Activated CD8-positive, alpha-beta memory T cell treated with anti-CD3 and anti-CD28 coated beads, Interleukin-2, amount 50 U/mL, for 1 hour (primary cell): ENCODE data around the gene VARS2.

ENCODE experiments used
- DNase-seq: peaks from one replicate; pipeline ENCODE4 v3.0.0-alpha.2; 2020; ENCODE audit errors: extremely low read depth

The VARS2 gene

DNA sequence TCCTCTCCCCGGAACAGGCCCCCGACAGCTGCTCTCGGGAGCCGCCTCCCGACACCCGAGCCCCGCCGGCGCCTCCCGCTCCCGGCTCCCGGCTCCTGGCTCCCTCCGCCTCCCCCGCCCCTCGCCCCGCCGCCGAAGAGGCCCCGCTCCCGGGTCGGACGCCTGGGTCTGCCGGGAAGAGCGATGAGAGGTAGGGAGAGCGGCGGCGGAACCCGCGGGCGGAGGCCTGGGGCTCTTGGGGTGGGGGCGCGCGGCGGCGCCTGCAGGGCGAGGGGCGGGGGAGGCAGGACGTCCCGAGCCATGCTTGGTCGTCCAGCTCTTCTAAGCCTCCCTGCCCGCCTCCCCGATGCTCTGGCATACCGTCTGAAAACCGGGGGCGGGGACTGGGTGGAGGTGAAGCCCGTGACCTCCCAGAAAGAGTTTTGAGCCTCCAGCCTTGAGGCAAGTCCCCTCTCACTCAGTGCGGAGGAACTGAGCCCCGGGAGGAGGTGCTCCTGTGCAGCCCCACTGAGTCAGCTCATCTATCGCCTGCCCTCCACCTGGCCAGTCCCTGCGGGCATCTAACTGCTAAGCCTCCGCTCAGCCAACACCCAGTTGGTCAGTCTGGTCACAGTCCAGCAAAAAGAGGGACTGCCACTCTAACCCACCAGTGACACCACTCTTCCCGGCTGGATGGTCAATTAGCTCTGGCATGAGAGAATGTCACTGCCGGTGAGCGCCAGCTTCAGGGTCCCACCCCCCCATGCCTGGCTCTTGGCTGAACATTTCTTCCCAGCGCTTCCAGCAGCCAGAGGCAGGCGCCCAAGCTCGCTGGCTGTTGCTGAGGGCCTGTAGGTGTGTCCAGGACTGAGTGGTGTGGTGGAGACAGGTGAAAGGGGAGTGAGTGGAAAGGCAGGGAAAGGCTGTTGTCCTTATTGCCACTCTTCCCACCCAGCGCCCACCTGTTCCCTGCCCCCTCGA lies 29.2 kb upstream of the VARS2 start:
- DNase-seq = no peak

DNA sequence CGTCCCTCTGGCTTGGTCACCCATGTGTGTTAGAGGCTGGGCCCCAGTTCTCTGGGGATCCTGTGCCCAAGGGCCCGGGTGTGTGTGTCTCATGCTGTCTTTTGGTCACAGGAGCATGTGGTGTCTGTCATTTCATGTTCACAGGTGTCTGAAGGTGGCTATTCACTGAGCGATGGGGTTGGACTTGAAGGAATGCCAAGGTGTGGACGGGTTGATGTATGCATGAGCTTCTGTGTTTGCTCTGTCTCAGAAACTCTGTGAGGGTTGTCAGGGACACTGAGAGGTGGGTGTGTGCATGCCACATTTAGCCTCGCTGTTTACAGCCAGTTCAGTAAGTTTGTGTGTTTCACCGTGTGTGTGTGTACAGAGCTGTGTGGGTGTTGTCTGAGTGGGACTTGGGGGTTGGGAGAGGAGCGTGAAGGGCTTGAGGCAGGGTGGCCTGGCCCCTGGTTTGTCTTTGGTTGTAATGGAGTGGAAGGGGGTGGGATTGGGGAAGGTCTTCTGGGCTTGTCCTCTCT lies 28.5 kb upstream of the VARS2 start:
- no peak for DNase-seq

DNA sequence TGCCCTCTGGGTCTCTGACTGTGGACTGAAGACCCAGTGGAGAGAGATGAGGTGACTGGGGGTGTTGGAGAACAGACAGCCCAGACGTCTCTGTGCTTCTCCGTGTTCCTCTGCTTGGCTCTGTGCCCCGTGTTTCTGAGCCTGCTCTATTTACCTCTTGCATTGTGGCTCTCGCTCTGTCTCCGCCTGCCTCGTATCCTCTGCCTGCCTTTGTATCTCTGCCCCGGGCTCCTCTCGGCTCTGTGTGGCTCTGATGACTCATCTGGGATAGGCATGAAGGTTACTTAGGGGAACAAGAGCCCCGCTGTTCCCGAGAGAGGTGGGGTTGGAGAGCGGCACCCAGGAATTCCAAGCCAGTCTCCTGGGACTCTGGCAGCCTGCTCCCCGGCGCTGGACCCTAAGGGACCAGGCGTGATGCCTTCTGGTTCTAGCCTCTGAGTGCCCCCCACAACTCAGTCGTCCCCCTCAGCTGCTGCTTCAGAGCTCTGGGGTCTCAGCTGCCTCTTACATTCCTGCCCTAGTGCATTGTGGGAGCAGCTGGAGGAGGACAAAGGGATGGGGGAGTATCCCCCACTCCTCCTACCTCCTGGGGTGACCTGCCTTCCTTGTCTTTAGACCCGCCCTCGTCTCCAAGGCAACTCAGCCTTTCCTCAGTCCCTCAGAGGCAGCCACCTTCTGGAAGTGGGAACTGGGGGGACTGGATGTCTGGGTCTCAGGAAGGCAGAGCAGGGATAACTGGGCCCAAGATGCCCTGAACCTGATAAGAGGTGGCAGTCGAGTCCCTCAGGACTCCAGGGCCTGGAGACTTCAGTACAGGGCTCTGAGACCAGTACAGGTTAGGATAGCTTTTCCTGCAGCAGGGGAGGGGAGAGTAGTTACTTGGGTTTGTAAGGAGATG lies 27.8 kb upstream of the VARS2 start:
- no peak for DNase-seq

DNA sequence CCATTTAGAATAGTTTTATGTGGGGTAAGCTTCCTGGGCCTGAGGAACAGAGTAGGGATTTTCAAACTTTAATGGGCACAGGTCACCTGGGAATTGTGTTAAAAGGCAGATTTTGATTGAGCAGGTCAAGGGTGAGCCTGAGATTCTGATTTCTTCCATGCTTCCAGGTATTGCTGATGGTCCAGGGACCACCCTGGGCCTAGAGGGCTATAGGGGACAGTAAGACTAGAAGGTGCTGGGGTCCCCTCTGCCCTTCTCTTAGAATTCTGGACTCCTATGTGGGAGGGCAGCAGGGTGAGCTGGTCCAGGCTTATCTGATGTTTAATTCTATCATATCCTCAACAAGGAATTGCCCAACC lies 27.2 kb upstream of the VARS2 start:
- no peak for DNase-seq

DNA sequence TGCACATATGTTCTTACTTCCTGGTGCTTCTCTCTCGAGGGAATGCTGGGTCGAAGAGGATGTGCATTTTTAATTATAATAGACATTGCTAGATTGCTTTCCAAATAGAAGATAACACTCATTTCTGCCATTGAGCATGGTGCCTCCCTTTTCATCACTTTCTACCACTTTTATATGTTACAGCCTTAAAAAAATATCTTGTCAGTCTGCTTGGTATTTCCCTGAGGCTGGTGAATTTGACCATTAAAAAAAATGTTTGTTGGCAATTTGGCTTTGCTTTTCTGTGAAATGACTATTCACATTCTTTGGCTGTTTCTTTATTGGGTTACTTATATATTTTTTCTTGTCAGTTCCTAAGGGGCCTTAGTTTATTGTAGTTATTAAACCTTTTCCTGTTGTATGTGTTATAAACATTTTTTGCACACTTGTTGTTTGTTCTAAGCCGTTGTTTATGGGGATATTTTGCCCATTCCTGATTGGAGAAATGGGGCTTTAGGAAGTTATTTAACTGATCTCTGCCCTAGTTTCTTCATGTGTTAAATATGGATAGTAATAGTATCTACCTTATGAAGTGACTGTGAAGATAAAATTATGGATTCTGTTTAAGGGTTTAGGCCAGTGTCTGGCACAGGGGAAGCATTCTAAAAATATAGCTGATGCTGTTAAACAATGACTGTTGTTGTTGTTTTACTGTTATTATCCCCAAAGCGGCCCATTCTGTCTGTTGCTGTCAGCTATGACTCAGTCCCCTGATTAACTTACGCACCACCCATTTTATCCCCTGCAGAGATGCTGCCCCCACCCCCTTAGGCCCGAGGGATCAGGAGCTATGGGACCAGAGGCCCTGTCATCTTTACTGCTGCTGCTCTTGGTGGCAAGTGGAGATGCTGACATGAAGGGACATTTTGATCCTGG lies 25.9 kb upstream of the VARS2 start:
- DNase-seq = no peak

DNA sequence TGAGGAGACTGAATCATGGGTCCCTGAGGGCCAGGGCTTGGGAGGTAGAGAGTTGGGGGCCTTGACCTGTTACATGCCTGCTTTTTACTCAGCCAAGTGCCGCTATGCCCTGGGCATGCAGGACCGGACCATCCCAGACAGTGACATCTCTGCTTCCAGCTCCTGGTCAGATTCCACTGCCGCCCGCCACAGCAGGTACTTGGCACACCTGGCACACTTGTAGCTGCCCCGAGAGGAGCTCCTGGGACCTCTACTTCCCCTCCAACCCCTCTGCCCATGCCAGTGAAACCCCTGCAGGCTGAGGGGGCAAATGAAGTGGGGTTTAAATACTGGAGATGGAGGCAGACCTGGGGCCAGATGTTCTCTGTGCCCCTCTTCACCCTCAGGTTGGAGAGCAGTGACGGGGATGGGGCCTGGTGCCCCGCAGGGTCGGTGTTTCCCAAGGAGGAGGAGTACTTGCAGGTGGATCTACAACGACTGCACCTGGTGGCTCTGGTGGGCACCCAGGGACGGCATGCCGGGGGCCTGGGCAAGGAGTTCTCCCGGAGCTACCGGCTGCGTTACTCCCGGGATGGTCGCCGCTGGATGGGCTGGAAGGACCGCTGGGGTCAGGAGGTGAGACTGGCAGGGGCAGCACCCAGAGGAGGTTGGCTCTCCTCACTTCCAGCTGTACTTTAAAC lies 25.1 kb upstream of the VARS2 start:
- no peak for DNase-seq

DNA sequence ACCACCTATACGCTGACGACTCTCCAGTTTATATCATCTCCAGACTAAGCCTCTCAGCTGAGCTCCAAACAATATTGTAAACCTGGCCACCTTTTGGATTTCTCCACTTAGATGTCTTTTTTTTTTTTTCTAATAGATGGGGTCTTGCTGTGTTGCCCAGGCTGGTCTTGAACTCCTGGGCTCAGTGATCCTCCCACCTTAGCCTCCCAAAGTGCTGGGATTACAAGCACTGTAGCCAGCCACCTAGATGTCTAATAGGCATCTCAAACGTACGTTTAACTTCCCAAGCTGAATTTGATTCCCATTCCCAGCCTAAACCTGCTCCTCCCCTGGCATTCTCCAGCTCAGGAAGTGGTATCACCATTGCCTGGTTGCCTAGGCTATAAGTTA lies 24.5 kb upstream of the VARS2 start:
- no peak for DNase-seq

DNA sequence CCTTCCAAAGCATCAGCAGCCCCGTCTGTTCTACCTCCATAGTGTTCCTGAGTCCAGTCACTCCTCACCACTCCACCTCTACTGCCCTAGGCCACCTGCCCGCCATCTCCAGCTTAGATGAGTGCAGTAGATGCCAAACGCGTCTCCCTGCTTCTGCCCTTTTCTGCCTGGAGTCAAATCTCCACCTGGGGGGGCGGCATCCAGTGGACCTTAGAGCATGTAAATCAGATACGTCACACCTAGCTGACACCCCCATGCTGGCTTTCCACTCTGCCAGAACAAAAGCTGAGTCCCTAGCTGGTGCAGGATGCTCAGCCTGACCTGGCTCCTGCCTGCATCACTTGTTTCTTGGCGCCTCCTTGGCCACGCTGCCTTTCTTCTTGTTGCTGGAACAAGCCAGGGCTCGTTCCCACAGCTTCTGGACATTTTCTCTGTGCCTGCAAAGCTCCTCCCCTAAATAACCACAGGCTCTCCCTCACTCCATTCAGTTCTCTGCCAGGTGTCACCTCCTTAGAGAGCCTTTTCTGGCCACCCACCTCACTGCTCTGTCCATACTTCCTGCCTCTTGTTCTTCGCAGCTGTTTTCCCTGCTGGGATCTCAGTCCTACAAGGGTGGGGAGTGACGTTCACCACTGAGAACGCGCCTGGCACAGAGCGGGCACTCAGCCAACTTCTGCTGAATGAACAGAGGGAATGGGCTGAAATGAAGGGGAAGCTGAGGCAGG lies 24.0 kb upstream of the VARS2 start:
- no peak for DNase-seq

DNA sequence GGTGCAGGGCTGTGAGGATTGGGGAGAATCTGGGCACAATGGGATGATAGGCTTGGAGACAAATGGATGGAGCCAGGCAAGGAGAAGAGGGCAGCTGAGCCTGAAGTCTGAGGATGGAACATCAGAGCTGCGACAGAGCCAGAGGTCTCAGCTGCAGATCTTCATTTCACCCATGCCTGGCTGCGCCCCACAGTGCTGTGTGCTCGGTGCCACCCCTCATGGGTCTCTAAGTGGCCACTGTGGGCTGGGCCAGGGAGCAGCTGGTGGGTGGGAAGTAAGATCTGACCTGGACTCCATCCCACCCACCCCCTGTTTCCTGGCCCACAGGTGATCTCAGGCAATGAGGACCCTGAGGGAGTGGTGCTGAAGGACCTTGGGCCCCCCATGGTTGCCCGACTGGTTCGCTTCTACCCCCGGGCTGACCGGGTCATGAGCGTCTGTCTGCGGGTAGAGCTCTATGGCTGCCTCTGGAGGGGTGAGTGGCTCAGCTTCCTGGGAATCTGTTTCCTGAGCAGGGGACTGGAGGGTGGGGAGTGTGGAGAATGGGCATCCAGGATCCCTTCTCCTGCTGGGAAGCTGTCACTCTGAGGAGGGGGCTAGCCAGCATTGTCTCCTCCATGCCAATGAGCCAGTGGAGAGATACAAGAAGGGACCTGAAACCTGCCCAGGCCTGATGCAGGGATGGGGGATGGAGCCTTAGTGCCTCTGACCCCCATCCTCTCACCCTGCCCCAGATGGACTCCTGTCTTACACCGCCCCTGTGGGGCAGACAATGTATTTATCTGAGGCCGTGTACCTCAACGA lies 23.2 kb upstream of the VARS2 start:
- no peak for DNase-seq

DNA sequence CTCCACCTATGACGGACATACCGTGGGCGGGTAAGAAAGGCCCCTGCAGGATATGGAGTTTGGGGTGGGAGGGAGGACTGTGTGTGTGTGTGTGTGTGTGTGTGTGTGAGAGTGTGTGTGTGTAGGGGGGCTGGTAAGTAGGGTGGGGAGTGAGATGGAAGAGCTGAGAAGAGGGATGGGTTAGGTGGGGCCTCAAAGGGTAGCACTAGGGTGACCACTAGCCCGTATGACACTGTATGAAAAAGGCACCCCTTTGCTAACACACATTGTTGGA lies 22.7 kb upstream of the VARS2 start:
- no peak for DNase-seq

DNA sequence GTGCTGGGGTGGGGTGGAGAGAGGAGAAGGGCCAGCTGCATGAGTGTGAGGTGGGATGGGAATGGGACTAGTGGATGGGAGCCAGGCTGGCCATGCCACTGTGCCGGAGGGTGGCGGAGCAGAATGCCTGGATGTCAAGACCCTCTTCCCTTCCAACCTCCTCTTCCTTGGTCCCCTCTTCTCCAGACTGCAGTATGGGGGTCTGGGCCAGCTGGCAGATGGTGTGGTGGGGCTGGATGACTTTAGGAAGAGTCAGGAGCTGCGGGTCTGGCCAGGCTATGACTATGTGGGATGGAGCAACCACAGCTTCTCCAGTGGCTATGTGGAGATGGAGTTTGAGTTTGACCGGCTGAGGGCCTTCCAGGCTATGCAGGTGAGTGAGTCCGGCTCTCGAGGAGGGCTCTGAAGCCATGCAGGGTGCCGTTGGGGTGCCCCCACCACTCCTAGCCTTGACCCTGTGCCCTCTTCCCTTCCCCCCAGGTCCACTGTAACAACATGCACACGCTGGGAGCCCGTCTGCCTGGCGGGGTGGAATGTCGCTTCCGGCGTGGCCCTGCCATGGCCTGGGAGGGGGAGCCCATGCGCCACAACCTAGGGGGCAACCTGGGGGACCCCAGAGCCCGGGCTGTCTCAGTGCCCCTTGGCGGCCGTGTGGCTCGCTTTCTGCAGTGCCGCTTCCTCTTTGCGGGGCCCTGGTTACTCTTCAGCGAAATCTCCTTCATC lies 22.1 kb upstream of the VARS2 start:
- no peak for DNase-seq

DNA sequence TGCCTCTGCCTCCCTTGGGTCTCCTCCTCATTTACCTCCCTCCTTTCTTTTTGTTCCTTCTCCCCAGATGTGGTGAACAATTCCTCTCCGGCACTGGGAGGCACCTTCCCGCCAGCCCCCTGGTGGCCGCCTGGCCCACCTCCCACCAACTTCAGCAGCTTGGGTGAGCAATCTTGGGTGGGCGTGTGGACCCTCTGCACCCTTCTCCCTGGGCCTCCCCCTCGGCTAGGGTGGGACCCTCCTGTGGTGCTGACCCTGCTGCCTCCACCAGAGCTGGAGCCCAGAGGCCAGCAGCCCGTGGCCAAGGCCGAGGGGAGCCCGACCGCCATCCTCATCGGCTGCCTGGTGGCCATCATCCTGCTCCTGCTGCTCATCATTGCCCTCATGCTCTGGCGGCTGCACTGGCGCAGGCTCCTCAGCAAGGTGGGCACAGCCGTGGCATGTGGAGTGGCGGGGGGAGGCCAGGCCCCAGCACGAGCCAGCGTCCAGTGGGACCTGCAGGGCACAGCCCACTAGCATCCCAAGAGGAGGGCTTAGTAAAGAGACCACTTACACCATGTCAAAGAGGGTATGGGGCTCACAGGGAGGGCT lies 20.9 kb upstream of the VARS2 start:
- no peak for DNase-seq

DNA sequence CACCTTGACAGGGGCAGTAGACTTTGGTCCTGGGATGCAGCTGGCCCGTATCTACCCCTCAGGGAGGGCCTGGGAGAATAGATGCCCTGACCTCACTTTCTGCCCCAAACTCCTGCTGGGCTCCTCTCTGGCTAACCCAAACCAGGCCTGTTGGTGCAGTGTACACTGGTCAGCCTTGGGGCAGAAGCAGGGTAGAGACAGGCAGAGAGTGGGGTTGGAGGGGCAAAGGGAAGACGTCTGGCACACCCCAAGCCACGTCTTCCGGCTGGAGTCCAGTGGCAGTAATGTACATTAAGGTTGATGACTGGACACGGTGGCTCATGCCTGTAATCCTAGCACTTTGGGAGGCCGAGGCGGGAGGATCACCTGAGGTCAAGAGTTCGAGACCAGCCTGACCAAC lies 20.4 kb upstream of the VARS2 start:
- DNase-seq = no peak

DNA sequence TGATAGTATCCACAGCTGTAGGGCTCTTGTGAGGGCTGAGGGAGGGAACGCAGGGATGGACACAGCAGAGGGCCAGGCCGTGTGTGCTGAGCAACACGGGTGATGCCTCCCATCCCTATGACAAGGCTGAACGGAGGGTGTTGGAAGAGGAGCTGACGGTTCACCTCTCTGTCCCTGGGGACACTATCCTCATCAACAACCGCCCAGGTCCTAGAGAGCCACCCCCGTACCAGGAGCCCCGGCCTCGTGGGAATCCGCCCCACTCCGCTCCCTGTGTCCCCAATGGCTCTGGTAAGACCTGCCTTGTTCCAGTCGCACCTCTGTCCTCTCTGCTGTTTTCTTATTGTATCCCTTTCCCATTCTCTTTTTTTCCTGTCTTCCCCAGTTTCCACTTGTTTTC lies 19.7 kb upstream of the VARS2 start:
- DNase-seq = no peak

DNA sequence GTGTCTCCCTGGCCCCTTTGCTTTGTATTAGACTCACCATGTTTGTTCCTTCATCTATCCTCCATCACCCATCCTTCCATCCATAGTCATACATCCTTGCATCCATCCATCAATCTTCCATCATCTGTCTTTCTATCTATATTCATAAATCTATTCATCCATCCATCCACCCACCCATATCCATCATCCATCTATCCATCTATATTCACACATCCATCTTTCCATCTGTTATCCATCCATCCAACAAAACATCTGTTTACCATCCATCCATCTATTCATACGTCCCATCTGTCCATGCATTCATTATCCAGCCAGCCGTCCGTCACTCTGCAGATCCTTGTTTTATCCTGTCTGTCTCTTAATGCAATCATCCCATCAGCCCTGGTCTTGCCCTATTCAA lies 19.1 kb upstream of the VARS2 start:
- DNase-seq = no peak

DNA sequence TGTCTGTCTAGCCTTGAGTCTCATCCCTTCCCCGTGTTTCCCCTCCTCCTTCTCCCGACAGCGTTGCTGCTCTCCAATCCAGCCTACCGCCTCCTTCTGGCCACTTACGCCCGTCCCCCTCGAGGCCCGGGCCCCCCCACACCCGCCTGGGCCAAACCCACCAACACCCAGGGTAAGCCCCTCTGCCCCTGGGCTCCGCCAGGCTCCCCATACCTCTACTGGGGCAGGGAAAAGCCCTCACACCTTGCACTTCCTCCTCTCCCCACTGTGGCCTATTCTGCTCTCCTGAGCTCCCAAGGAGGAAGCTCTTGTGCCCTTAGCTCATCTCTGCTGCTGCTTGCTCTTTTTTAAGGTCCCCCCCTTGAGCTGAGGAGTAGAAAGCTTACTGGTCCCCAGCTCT lies 18.7 kb upstream of the VARS2 start:
- no peak for DNase-seq

DNA sequence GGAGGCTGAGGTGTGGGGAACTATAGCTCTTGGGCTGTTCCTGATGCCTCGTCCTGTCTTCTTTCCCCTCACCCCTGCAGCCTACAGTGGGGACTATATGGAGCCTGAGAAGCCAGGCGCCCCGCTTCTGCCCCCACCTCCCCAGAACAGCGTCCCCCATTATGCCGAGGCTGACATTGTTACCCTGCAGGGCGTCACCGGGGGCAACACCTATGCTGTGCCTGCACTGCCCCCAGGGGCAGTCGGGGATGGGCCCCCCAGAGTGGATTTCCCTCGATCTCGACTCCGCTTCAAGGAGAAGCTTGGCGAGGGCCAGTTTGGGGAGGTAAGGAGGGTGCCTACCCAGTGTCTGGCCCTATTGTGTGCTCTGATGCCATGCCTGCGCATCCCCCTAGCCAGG lies 17.5 kb upstream of the VARS2 start:
- DNase-seq = no peak

DNA sequence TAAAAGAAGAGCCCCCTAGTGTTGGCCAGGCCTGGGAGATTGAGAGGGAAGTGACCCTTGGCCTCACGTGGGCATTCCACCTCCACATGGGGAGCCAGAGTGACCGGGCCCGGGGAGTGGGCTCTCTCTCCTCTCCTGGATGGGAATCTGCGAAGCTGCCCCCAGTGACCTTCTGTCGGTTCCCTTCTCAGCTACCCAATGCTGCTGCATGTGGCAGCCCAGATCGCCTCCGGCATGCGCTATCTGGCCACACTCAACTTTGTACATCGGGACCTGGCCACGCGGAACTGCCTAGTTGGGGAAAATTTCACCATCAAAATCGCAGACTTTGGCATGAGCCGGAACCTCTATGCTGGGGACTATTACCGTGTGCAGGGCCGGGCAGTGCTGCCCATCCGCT lies 16.2 kb upstream of the VARS2 start:
- no peak for DNase-seq
